Nephron progenitor cell (in vitro differentiated cells): ENCODE measurements around the gene ITGAL.

Experiments used
- DNase-seq: peaks from one replicate; pipeline ENCODE4 v3.0.0; 2021
- H3K27ac Mint-ChIP-seq: 2 replicates; pipeline ENCODE4 v1.8.0; 2021; ENCODE audit warnings: mild to moderate bottlenecking, moderate library complexity, mixed read lengths
- H3K27me3 Mint-ChIP-seq: 2 replicates; pipeline ENCODE4 v1.8.0; 2021; ENCODE audit warnings: mild to moderate bottlenecking, low read depth, mixed read lengths; ENCODE audit not compliant: poor library complexity
- H3K36me3 Mint-ChIP-seq: 2 replicates; pipeline ENCODE4 v1.8.0; 2021; ENCODE audit warnings: low read depth, mixed read lengths
- H3K4me1 Mint-ChIP-seq: 2 replicates; pipeline ENCODE4 v1.8.0; 2021; ENCODE audit warnings: mixed read lengths
- H3K4me3 Mint-ChIP-seq: 2 replicates; pipeline ENCODE4 v1.8.0; 2021; ENCODE audit warnings: mild to moderate bottlenecking, moderate library complexity, mixed read lengths
- H3K9me3 Mint-ChIP-seq: 2 replicates; pipeline ENCODE4 v1.8.0; 2021; ENCODE audit warnings: mild to moderate bottlenecking, moderate library complexity, mixed read lengths
- CTCF ChIP-seq: fragments of 200-600 bp; sonication (generic); IDR thresholded peaks from 2 replicates; pipeline ENCODE4 v1.5.0; 2021; ENCODE audit warnings: antibody characterized with exemption

The ITGAL gene

GRCh38 chr16:30523768-30524574 lies 51.4 kb downstream of the ITGAL start:
- H3K36me3 Mint-ChIP-seq, result peaks cover 5% of the 10 kb centered on the region
- H3K9me3 Mint-ChIP-seq, result no peaks in the 10 kb centered on the region
- H3K4me3 Mint-ChIP-seq, result no peak overlapping the region
- no peak for TF ChIP-seq CTCF
- H3K27ac Mint-ChIP-seq, result no peak overlapping the region
- peaks cover 31% of the 10 kb centered on the region for H3K4me1 Mint-ChIP-seq
- H3K27me3 Mint-ChIP-seq, result peaks cover 8% of the 10 kb centered on the region
- DNase-seq, result no peak

- Mint-ChIP-seq H3K4me3 (peak overlapping the region; percentile 40), H3K4me1 (peaks cover 31% of the 10 kb centered on the region), H3K36me3 (peaks cover 5% of the 10 kb centered on the region), H3K27ac (no peak overlapping the region), H3K9me3 (no peaks in the 10 kb centered on the region), H3K27me3 (peaks cover 3% of the 10 kb centered on the region)
- no peak for DNase-seq
- TF ChIP-seq CTCF, result no peak
These were observed 52.3 kb downstream of the ITGAL start for GRCh38 chr16:30524575-30525568.

GRCh38 chr16:30525844-30526136 lies 53.2 kb downstream of the ITGAL start:
- TF ChIP-seq CTCF, result no peak
- Mint-ChIP-seq H3K4me3 (peak overlapping the region; percentile 84), H3K36me3 (peaks cover 11% of the 10 kb centered on the region), H3K9me3 (no peaks in the 10 kb centered on the region), H3K27me3 (peaks cover 3% of the 10 kb centered on the region), H3K27ac (peak overlapping the region; percentile 82), H3K4me1 (peaks cover 31% of the 10 kb centered on the region)
- no peak for DNase-seq

DNA sequence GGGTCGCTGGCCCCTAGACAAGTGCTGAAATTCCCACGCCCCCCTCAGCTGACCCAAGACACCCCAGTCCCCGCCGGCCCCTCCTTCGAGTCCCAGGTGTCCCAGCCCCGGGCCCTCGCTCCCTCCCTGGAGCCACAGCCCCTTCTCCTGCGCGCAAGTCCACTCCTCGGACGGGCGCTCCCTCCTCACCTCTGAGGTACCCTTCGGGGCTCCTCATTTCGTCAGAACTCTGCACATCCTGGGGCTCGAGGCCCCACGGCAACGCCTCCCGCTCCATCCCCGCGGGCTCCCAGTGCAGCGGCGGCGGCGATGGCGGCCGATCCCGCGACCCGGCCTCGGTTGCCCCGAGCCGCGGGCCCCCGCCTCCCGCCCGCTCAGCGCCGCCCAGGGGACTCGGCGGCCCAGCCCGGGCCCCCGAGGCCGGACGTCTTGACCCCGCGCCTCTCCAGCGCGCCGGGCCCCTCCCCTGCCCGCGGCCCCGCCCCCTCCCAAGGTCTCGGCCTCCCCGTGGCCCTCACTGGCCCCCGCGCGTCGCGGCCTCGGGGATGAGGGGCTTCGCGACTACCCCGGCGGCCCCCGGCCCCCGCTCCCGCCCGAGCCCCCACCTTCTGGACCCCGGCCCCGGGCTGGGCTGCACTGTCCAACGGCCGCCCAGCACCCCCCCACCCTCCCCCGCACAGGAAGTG lies 53.7 kb downstream of the ITGAL start, which contains the start of gene ZNF768:
Gene ZNF768 (minus strand): TSS at position 430 of the 686 bp plus-strand sequence. CDS start 153 bp downstream, at position 277.
- DNase-seq, result peak; percentile 77
- Mint-ChIP-seq H3K4me1 (peaks cover 31% of the 10 kb centered on the region), H3K27me3 (peaks cover 3% of the 10 kb centered on the region), H3K9me3 (no peaks in the 10 kb centered on the region), H3K27ac (peak within 1 kb of the TSS; percentile 93), H3K36me3 (peaks cover 16% of the 10 kb centered on the region), H3K4me3 (peak within 1 kb of the TSS; percentile 84)
- TF ChIP-seq CTCF, result no peak

DNA sequence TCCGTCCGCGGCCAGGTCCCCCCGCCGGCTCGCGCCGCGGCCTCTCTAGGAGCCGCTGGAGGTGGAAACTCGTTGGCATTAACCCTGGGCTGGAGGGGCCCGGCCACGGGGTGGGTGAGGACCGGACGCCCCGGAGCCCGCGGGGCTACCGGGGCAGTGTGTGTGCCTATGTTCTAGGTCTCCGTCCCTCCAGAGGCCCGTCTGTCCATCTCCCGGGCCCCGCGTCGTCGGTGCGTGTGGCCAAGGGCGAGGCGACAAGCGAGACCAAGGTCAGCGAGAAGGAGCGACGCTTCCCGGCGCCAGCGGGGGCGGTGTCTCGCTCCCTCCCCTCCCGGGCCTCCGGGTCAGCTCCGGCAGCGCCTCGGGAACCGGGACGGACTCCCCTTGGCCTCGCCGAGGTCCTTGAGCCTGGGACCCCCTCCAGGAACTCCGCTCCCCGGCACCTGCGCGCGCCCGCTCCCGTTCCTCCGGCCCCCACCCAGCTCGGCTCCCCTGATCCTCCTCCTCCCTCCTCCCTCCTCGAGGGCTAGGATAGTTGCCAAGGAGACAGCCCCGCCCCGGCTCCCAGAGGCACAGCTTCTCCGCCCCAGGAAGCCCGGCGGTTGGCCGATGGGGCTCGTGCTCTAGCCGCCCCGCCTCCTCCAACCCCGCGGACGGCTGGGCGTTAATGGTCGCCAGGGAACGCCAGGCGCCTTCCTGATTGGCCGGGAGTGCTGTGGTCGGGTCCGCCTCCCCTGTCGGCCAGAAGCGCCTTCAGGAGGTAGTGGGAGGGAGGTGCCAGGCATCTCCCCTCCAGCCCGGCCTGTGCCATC lies 54.5 kb downstream of the ITGAL start:
- peaks cover 28% of the 10 kb centered on the region for H3K4me1 Mint-ChIP-seq
- peak; percentile 99 for DNase-seq
- peaks cover 20% of the 10 kb centered on the region for H3K36me3 Mint-ChIP-seq
- peak overlapping the region; percentile 93 for H3K27ac Mint-ChIP-seq
- peaks cover 3% of the 10 kb centered on the region for H3K27me3 Mint-ChIP-seq
- peak overlapping the region; percentile 81 for H3K4me3 Mint-ChIP-seq
- H3K9me3 Mint-ChIP-seq, result no peaks in the 10 kb centered on the region
- TF ChIP-seq CTCF, result no peak
